Heart left ventricle (tissue), 13 donors: Measurements from ENCODE around the gene PF4V1.

Experiments
- POLR2A ChIP-seq, 2 donors: fragments of 450-650 bp; IDR thresholded peaks; one replicate each; pipeline ENCODE4 v1.6.1; 2017; ENCODE audit warnings: antibody characterized with exemption in 2 of 2, mild to moderate bottlenecking in 2 of 2, moderate library complexity in 2 of 2
- TF ChIP-seq, protein P1 (sequence below), 12 donors: fragments of 200-600 bp; sonication (generic) in 4 of 12; IDR thresholded peaks; one replicate each; pipeline versions ENCODE4 v1.5.0 to v1.8.0; 2018 to 2022; ENCODE audit warnings: antibody characterized with exemption in 12 of 12, mild to moderate bottlenecking in 5 of 12
- donor health status: ischemic (EF 13 %, LVEDD 7.1; RV severe dilation, severe dysfunction).
- donor health status: DM: no; HTN: yes; CAD: no.
- donor health status: DM: no; HTN: no; CAD: no.
- donor health status: ischemic (EF 25% LVEDD 6.9; RV normal size, moderate dysfunction).
- donor health status: ischemic (EF 25% LVEDD 5.7; RV mildly dilated, moderate dysfunction).
- donor health status: ischemic (EF 35%, LVEDD 5.7; RV mildly dilated, moderate dysfunction).
- donor health status: nonischemic (EF 11% LVEDD 7.7; RV severe dilation, severe dysfunction).
- donor health status: DM: yes; HTN: yes; CAD: no.
- donor health status: PGD.
- donor health status: ischemic (EF 29% LVEDD 5.4; RV normal size, mild dysfunction).
- donor health status: nonischemic (EF 23%, LVEDD 6.1; RV moderate dilation, normal function).

DNA sequence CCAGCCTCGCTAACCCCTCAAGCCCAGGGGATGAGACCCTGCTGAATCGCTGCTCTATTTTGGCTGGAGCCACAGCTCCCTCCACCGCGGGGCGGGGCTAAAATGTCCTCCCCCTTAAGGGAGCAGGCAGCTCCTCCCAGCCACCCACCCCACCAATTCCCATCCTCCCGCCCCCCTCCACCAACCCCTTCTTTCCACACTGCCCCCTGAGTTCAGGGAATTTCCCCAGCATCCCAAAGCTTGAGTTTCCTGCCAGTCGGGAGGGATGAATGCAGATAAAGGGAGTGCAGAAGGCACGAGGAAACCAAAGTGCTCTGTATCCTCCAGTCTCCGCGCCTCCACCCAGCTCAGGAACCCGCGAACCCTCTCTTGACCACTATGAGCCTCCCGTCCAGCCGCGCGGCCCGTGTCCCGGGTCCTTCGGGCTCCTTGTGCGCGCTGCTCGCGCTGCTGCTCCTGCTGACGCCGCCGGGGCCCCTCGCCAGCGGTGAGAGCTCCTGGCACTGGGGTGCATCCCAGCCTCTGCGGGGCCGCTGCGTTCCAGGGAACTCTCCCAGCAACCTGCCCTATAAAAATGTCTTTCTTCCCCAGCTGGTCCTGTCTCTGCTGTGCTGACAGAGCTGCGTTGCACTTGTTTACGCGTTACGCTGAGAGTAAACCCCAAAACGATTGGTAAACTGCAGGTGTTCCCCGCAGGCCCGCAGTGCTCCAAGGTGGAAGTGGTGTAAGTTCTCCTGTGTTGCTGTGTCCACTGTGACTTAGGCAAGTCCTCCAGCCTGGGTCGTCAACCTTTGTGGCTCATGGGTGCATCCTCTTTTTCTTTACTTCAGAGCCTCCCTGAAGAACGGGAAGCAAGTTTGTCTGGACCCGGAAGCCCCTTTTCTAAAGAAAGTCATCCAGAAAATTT is 16.5 kb upstream of the PF4V1 start, which contains the start of gene CXCL6:
- TF ChIP-seq, protein P1, sequence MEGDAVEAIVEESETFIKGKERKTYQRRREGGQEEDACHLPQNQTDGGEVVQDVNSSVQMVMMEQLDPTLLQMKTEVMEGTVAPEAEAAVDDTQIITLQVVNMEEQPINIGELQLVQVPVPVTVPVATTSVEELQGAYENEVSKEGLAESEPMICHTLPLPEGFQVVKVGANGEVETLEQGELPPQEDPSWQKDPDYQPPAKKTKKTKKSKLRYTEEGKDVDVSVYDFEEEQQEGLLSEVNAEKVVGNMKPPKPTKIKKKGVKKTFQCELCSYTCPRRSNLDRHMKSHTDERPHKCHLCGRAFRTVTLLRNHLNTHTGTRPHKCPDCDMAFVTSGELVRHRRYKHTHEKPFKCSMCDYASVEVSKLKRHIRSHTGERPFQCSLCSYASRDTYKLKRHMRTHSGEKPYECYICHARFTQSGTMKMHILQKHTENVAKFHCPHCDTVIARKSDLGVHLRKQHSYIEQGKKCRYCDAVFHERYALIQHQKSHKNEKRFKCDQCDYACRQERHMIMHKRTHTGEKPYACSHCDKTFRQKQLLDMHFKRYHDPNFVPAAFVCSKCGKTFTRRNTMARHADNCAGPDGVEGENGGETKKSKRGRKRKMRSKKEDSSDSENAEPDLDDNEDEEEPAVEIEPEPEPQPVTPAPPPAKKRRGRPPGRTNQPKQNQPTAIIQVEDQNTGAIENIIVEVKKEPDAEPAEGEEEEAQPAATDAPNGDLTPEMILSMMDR (IDR thresholded peaks at IDR 0.05), result no peak
- no peak for TF ChIP-seq POLR2A (IDR thresholded peaks at IDR 0.05)
